ENCODE measurements around the gene KRT1.

Gene KRT1

DNA sequence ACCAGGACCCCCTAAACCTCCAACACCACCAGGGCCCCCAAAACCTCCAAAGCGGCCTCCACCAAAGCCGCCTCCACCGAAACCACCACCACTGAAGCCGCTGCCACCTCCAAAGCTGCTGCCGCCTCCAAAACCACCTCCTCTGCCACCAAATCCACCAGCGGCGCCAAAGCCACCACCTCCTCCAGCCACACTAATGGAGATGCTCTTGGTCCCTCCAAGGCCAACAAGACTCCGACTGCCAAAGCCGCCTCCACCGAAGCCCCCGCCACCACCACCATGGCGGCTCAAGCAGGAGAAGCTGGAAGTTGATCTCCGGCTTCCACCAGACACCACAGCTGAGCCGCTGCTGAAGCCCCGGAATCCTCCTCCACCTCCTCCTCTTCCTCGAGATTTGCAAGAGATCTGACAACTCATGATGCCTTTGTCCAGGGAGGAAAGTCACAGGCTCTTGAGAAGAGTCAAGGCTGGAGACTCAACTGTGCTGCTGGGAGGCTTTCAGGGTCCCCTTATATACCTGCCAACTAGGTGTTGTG is 28.4 kb downstream of the KRT1 start, which contains the start of gene KRT2:
KRT2 (minus strand) TSS at position 486 of the 536 bp plus-strand sequence; CDS start at position 417, 69 bp downstream.
- FAIRE-seq (no peak), DNase-seq (ENCODE audit: insufficient read length, low spot score) (no peak)
- TF ChIP-seq POLR2A (IDR thresholded peaks at IDR 0.05; ENCODE audit: low read depth, low read length), result no peak

DNA sequence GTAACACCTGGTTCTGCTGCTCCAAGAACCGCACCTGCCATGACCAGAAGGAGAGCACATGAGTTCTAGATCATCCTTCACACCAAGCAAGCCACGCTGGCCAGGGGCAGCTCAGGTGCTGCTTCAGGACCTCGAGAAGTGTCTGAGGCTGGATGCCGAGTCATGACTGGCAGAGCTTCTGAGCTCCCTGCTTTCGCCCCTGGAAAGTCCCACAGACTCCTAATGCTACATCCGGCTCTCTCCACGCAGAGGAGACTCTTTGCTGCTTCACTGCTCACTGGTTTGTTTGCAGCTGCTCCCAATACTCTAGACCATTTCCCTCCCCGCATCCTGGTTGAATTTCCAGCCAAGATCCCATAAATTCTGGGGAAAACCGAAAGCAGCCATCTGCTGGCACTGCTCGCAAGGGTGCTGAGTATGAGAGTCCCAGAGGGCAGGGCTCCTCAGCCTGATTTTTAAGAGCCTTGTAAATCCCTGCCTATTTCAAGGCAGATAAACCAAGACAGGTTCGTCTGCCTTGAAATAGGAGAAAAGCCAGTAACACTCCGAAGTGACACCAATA is 29.6 kb downstream of the KRT1 start:
- TF ChIP-seq POLR2A (IDR thresholded peaks at IDR 0.05; ENCODE audit: low read depth, low read length), result no peak
- no peak for DNase-seq (ENCODE audit: insufficient read length, low spot score)
- no peak for FAIRE-seq

DNA sequence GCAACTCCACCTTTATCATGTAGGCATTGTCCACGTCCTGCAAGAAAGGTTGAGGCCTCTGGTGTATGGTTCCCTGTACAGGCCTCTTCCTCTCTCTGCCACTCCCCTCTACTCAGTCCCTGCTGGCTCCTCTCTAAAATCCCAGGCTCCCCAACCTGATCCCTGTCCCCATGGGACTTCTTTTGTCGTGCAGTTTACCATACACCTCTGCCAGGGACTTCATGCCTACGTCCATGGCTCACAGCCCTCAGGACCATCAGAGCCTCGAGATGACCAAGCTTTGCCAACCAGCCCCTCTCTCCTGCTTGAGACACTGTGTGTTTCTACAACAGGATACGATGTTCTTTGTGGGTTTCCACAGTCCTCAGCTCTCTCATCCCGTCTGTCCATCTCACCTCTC is 31.1 kb downstream of the KRT1 start:
- DNase-seq (ENCODE audit: insufficient read length, low spot score), result no peak
- TF ChIP-seq POLR2A (IDR thresholded peaks at IDR 0.05; ENCODE audit: low read depth, low read length), result no peak
- no peak for FAIRE-seq

DNA sequence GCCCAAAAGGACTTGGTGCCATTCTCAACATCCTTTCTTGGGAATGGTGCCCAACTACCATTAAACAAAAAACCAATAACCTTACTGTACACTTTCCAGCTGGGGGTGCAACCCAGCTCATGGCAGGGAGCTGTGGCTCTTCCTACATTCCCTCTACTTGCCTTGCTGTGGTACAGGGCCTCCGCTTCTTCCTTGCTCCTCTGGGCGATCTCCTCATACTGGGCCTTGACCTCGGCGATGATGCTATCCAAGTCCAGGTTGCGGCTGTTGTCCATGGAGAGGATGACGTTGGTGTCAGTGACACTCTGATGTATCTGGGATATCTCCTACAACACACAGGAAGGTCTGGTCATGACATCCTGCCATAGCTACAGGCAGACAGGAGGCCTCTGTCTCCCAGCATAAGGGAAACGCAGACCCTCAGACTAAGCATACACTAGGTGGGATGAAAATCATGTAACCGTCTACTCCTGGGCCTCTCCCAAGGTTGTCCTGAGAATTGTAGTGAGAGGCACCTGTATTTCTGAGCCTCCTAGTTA is 32.1 kb downstream of the KRT1 start:
- FAIRE-seq (no peak), DNase-seq (ENCODE audit: insufficient read length, low spot score) (no peak)
- no peak for TF ChIP-seq POLR2A (IDR thresholded peaks at IDR 0.05; ENCODE audit: low read depth, low read length)

DNA sequence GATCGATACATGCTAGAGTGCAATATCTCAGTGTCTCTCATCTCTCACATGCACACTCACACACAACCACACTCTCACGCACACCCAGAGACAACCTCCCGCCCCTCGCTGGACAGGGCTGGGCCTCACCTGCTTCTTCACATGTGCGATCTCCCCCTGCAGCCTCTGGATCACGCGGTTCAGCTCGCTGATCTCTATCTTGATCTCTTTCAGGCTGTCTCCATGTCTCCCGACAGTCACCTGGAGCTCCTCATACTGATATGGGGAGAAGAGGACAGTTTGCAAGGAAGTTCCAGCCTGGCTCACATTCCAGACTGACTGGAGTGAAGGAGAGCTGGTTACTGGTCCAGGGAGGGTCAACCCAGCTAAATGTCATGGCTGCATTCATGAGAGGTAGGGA is 32.6 kb downstream of the KRT1 start:
- FAIRE-seq (no peak), DNase-seq (ENCODE audit: insufficient read length, low spot score) (no peak)
- TF ChIP-seq POLR2A (IDR thresholded peaks at IDR 0.05; ENCODE audit: low read depth, low read length), result no peak

DNA sequence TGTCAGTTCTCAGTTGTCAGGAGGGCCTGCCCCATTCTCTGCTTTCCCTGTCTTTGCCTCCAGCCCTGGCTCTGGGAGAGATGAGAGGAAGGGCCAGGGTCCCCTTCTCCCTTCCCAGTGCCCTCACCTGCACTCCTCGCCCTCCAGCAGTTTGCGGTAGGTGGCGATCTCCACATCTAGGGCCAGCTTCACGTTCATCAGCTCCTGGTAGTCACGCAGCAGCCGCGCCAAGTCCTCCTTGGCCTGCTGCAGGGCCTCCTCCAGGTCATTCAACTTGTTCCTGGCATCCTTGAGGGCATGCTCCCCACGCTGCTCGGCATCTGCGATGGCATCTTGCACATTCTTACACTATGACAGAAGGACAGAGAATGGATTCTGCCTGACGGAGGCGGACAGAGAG is 33.6 kb downstream of the KRT1 start:
- TF ChIP-seq POLR2A (IDR thresholded peaks at IDR 0.05; ENCODE audit: low read depth, low read length), result no peak
- FAIRE-seq (no peak), DNase-seq (ENCODE audit: insufficient read length, low spot score) (no peak)

DNA sequence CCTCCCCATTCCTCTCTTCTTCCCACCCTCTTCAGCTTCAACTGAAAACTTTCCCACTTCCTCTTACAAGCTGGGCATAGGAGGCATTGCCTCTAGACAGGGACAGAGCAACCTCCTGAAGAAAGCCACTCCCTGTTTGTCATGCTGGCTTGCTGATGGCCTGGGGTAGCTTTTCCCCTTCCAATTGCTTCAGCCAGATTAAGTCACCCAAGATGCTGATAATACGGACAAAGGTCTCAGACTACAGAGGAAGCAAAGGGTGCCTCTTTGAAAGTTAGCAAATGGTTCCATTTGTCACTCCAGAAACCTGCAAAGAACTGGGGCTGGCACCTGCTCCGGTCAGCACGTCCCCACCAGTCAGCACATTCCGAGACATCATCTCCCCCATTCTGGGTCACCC is 34.2 kb downstream of the KRT1 start:
- FAIRE-seq (no peak), DNase-seq (ENCODE audit: insufficient read length, low spot score) (no peak)
- no peak for TF ChIP-seq POLR2A (IDR thresholded peaks at IDR 0.05; ENCODE audit: low read depth, low read length)

DNA sequence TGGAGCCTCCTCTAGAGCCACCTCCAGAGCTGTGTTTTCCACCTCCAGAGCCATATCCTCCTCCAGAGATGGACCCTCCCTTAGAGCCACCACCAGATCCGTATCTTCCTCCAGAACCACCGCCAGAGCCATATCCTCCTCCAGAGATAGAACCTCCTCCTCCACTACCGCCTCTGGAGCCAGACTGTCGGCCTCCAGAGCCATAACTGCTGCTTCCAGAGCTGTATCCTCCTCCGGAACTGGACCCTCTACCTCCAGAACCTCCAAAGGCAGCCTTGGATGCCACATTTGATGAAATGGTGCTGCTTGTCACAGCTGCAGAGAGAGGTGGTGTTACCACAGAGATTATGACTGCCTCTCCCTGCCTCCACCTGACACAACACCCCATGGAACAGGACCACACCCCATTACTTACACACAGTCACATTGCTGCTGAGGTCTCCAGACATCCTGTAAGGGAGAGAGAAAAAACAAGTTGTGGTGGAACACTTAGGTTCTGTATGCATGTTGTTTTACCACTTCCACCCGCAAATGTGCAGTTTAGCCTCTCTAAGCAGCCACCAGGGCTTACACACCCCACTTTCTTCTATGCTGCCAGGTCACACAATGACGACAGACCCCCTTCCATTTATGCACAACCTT is 35.0 kb downstream of the KRT1 start:
- TF ChIP-seq POLR2A (IDR thresholded peaks at IDR 0.05; ENCODE audit: low read depth, low read length), result no peak
- FAIRE-seq (no peak), DNase-seq (ENCODE audit: insufficient read length, low spot score) (no peak)

DNA sequence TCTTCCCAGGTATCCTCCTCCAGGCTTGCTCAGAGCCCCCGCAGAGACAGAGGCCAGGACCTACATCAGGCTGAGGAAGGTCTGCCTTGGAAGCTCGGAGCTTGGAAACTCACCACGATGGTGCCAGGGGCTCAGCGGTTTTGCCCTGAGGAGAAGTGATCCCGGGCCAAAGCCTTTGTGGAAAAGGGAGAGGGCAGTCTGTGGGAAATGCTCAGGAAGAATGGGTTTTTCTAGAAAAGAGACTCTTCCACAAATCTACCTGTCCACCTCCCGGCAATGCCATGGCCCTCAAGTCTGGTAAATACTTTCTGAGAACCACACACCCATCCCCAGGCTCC is 36.2 kb downstream of the KRT1 start:
- no peak for TF ChIP-seq POLR2A (IDR thresholded peaks at IDR 0.05; ENCODE audit: low read depth, low read length)
- FAIRE-seq (no peak), DNase-seq (ENCODE audit: insufficient read length, low spot score) (no peak)

DNA sequence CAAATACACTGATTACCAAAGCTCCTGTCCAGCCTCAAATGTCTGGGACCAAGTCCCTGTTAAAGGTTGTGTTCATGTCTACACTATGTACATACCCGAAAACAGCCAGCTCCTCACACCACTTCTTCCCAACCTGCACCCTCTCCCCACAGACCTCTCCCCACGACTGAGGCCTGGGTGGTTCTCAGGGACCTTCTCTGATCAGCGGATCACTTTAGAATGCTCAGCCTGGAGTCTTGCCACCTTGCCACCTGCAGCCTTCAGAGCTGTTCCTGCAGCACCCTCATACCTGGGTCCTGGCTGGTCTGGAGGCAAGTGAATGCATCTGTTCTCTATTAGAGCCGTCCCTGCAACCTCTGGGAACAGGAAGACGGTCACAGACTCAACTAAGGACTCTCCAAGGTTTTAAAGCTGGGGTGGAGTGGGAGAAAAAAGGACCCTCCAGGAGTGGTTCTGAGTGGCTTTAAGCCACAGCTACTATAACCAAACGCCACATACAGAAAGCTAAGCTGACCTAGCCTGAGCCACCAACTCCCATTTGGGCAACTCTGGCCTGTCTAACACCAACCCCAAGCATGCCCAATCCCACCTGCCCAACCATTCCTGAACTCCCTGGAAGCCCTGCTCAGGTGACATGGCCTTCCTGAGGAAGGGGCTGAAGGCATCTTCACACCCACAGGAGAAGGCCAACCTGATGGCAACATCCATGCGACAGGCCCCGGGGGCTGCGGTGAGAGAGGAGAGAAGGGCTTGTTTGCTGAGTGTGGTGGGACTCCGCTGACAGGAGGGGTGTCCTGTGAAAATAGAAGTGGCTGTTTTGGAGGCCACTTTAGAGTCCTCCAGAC is 36.8 kb downstream of the KRT1 start:
- FAIRE-seq (no peak), DNase-seq (ENCODE audit: insufficient read length, low spot score) (no peak)
- no peak for TF ChIP-seq POLR2A (IDR thresholded peaks at IDR 0.05; ENCODE audit: low read depth, low read length)

DNA sequence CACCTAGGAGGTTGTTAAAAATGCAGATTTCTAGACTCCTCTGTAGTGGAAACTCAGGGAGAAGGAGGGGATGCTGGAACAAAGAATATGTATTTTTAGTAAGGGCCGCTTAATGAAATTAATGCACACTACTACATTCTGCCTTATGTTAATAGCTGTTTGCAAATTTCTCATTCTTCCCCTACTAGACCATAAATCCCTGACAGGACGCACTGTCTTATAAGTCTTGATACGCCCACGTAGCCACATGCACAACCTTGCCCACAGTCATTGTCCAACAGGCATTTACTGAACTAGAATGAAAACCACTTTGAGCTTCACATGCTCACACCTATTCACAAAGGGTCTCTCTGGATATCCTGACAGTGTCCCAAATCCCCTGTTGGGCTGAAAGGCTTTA is 38.7 kb downstream of the KRT1 start:
- DNase-seq (ENCODE audit: insufficient read length, low spot score), result no peak
- no peak for FAIRE-seq
- TF ChIP-seq POLR2A (IDR thresholded peaks at IDR 0.05; ENCODE audit: low read depth, low read length), result no peak

DNA sequence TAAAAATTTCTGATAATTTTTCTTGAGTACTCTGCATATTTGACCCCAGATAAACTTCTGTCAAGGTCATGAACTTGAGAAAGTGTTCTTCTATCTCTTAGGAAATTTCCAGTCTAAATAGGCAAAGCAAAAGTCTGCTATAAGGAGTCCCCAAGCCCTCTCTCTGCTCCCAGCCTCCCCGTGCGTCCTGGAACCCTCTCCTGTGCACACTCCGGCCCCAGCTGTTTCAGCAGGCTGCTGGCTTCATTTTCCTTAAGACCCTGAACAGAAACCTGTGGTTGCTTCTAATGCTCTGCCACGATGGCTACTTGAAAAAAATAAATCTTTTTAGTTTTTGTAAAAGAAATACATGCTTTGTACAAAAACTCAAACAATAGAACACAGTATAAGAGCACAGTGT is 42.9 kb downstream of the KRT1 start:
- no peak for DNase-seq (ENCODE audit: insufficient read length, low spot score)
- no peak for TF ChIP-seq POLR2A (IDR thresholded peaks at IDR 0.05; ENCODE audit: low read depth, low read length)
- no peak for FAIRE-seq

DNA sequence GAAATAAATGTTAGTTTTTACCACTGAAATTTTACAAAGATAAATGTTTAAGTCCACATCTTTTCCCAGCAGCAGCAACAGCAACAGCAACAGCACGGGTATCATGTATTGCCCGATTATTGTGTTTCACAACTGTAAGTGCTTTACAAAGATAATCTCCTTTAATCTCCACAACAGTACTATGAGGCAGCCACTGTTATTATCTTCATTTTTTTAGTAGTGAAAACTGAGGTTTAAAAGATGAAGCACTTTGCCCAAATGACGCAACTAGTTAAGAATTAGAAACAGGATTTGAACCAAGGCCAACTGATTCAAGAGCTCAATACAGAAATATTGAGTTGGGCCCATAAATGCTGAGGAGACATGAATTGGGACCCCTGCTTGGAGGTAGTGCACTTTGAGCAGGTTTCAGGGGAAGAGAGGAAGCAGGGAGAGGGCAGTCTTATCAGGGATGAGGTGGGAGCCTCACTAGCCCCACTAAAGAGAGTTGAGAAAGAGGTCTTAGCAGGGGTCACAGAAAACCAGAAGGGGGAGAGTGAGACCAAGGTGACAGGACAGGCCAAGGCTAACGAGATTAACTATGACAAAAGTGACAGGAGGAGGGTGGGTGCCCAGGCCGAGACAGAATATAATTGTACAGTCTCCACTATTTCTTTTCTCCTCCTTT is 43.5 kb downstream of the KRT1 start:
- no peak for TF ChIP-seq POLR2A (IDR thresholded peaks at IDR 0.05; ENCODE audit: low read depth, low read length)
- no peak for FAIRE-seq
- no peak for DNase-seq (ENCODE audit: insufficient read length, low spot score)

DNA sequence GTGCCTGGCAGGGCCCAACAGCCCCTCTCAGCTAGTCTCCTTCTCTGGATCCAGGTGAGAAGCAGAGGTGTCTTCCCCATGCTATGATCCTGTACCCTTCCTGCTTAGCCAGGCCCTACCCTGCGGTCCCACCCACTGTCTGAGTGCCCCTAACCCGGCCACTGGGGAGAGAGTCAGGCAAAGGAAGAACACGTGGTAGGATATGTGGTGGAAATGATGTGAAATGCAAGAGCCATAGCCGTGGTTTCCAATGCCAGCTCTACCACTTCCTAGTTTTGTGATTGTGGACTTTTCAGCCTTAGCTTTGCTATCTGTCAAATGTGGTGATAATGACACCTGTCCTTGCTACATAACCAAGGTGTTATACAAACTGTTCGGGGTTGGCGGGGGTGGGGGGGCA is 44.0 kb downstream of the KRT1 start:
- DNase-seq (ENCODE audit: insufficient read length, low spot score), result no peak
- TF ChIP-seq POLR2A (IDR thresholded peaks at IDR 0.05; ENCODE audit: low read depth, low read length), result no peak
- FAIRE-seq, result no peak
